GM19438 (cell line): ENCODE measurements around the gene ARHGEF3.

ENCODE experiments used
- ATAC-seq: cut with Tn5 transposase; IDR thresholded peaks from one replicate; pipeline ENCODE4 v1.9.1; 2021; ENCODE audit warnings: low read depth; ENCODE audit not compliant: unreplicated experiment

ARHGEF3 gene

DNA sequence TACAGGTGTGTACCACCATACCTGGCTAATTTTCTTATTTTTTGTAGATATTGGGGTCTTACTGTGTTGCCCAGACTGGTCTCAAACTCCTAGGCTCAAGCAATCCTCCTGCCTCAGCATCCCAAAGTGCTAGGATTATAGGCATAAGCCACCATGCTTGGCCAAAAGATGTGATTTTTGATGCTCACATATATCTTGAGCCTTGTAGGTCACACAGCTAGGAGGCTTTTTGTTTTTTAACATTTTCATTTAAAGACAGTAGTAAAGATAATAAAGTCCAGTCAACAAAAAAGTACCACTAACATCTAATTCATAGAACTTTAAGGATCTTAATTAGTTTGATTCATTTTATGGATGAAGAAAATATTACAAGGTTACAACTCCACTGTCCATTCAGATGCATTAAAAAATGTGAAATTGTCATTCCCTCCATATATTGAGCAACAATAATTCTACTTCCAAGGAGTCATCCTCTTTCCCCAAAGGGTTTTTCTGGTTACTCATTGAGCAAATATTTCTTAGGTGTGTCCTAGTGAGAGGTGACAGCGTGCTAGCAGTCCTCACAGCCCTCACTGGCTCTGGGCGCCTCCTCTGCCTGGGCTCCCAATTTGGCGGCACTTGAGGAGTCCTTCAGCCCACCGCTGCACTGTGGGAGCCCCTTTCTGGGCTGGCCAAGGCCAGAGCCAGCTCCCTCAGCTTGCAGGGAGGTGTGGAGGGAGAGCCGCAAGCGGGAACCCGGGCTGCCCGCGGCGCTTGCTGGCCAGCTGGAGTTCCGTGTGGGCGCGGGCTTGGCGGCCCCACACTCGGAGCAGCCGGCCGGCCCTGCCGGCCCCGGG lies 110.4 kb downstream of the ARHGEF3 start:
- ATAC-seq = no peak

DNA sequence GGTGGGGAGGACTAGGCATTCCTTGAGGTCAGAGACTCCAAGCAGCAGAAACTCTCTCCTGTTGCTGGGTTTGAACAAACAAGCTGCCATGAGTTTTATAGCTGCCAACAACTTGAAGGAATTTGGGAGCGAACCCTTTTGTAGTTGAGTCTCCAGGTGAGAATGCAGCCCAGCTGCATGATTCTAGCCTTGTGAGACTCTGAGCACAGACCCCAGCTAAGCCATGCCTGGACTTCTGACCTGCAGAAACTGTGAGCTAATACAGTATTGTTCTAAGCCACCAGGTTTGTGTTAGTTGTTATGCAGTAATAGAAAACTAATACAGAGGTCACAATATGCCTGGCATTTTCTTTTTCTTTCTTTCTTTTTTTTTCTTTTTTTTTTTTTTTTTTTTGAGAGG lies 112.4 kb downstream of the ARHGEF3 start:
- ATAC-seq = no peak

- ATAC-seq = no peak
These were observed 113.6 kb downstream of the ARHGEF3 start for GRCh38 chr3:56688191-56688590.

DNA sequence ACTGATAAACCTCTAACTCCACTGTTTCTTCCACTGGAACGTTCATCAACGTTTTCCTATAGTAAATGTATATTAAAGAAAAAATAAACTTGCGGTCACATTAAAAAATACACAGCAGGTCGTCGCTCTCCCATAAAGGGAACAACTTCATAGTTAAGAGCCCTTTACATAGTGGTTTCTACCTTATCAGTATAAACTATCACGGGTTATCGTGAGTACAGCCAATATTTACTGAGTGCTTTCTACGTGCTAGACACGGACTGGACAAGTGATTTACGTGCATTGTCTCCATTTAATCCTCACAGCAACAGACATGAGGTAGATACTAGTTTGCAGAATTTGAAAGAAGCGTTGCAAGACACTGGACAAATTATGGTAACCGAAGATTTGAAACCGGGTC lies 117.7 kb downstream of the ARHGEF3 start:
- ATAC-seq = no peak

DNA sequence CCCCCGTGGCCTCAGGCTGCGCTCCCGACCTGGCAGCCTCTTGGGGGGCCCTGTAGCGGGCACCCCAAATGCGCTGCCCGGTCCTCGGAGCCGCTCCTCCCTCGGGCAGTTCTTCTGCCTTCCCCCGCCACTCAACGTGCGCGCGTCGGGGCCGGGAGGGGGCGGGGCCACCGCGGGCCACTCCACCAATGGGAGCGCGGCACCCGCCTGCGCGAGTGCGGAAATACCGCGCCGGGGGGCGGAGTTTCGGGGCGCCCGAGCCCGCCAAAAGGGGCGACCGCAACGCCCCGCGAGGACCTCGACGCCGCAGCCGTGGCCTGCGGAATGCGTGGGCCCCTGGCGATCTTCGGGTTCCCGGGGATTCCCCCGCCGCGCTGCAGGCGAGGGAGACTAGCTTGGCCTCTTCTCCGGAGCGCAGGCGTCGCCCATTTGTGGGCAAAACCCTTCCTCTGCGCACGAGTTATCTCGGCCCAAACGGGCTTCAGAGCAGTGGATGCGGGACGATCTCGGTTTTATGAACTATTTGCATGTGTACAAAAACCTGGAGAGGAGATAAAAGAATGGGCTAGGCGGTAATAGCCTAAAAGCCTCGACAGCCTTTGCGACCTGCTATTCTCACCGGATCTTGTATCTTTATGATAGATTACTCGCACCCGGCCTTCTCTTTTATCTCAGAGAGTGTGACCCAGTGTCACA lies 118.5 kb downstream of the ARHGEF3 start, which contains the start of gene TASOR:
TASOR (minus strand) TSS at position 144 of the 696 bp plus-strand sequence. CDS start 259 bp downstream, outside the sequence.
- ATAC-seq = peak; percentile 76

DNA sequence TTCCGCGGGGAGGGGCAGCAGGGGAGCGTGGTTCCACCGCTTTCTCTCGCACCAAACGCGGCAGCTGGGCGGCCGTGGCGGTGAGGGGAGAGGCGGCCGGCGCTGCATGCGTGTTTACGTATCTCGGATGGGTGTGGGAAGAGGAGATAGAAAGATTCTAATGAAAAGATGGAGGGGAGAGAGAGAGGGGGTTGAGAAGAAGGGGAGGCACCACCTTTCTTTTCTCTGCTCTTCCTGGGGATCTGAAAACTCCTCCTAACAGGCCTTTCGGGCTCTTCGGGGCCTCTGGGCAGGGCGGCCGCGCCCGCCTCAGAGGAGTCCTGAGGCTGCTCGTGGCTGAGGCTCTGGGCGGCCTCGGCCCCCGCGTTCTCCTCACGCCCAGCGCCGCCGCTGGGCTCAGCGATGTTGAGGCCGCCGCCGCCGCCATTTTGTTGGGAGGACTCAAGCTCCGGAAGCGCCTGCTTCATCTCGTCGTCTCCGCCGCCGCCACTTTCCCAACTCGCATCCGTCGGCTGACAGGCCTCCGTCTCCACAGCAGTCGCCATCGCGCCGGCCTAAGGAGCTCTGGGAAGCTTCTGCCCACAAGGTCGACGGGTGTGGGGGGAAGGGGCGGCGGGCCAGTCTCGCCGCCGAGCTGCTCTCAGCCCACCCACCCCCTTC lies 119.2 kb downstream of the ARHGEF3 start:
- ATAC-seq = peak; percentile 78

DNA sequence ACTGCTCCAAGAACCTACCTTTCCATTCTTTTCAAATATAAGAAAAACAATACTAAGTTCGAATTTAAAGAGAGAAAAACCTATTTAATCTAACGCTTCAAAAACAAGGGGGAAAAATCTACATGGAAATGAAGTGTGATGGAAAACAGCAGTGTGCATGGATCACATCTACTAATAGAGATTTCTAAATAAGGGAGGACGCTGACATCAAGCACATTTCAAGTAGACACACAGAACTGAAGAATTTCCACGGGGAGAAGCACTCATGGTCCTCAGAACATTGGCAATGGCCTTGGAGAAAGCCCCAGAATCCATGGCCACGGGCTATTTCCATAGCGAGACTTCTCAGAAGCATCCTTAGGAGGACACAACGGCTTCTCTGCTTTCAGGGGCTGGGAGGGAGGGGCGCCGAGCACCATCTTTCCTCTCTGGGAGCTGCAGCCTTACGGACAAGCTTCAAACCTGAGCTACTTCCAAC lies 119.7 kb downstream of the ARHGEF3 start:
- ATAC-seq = no peak

DNA sequence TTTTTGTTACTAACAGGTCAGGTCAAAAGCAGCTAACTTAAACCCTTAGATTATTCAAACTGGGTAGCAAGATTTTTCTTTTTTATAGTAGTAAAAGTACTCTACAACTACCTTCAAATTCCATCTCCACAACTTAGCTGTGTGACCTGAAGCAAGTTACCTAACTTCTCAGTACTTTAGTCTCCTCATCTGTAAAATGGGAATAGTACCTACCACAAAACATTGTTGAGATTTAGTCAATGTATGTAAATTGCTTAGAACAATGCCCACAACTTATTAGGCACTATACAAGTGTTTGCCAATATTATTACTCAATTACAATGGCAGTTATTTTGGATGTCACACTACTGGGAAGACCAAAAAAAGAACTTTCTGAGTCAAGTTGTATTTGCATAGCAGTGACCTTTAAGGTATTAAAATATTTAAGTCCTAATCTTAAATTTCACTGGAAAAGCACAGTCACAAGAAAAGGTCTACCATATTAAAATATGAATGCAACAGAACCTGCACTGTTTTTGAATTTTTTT lies 121.6 kb downstream of the ARHGEF3 start:
- no peak for ATAC-seq
